ENCODE data around the gene ABHD4.

The ABHD4 gene

DNA sequence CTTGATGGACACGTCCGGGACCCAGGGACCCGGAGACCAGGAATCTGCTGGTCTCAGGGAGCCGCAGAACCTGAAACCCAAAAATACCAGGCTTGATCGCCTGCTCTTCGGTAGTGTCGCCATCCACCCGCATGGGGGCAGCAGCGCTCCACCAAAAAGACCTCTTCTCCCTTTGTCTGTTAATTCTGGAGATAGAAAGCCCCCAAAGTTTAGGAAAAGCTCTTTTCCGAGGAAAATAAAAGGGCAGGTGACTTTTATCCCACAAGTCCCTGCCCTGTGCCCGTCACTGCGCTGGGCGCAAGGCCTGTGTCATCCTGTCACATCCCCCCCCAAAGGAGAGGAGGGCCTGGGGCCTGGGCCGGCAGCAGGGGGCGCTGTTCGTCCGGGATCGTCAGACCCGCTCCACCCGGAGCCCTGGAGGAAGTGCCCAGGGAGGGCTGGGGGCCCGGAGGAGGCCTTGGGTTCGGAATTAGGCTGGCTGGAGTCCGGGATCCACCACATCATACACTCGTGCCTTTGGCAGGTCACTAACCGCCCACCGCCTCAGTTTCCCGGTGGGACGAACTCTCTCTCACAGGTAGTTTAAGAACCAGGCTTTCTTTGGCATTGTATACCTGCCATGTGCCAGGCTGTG lies 41.0 kb upstream of the ABHD4 start:
- peak overlapping the region; percentile 95 for H2AFZ ChIP-seq (ENCODE audit: low read length)
- H3K4ac ChIP-seq (ENCODE audit: low read length): peak overlapping the region; percentile 91
- peak overlapping the region; percentile 71 for H2BK5ac ChIP-seq (ENCODE audit: low read length)
- H3K36me3 ChIP-seq (replicated peaks in 1 of 2; ENCODE audit: control insufficient read depth in 2 of 2, insufficient read depth in 2 of 2, low read length in 2 of 2): no peaks in the 10 kb centered on the region
- peaks cover 8 to 27% of the 10 kb centered on the region in 2 donors for H3K4me1 ChIP-seq (ENCODE audit: control insufficient read depth in 2 of 2, insufficient read depth in 1 of 2, low read depth in 1 of 2, low read length in 2 of 2)
- peak overlapping the region; percentile 33 for H3K9ac ChIP-seq (ENCODE audit: low read depth, low read length, poor library complexity)
- no peaks in the 10 kb centered on the region for H3K27me3 ChIP-seq (ENCODE audit: control insufficient read depth in 3 of 3, insufficient read depth in 3 of 3, low read depth in 1 of 3, low read length in 3 of 3)
- peak overlapping the region; percentile 91 for H3K18ac ChIP-seq (ENCODE audit: low read length)
- peak overlapping the region; percentile 50 for H3K27ac ChIP-seq (replicated peaks; ENCODE audit: low read length)
- no peak overlapping the region for H3K23ac ChIP-seq (ENCODE audit: low read depth, low read length, poor library complexity)
- no peak overlapping the region for H3K4me3 ChIP-seq (ENCODE audit: low read length in 2 of 2)
- WGBS, 2 donors (ENCODE audit: extremely low coverage in 2 of 2, insufficient read length in 2 of 2, insufficient replicate concordance in 1 of 2): no CpG with 5 or more reads among the region's 28 CpGs
- peak overlapping the region; percentile 42 for H3K4me2 ChIP-seq (ENCODE audit: insufficient read depth, low read length, poor library complexity, severe bottlenecking)
- peak overlapping the region; percentile 93 for H2BK12ac ChIP-seq (ENCODE audit: low read length)
- peak overlapping the region; percentile 60 for H4K91ac ChIP-seq (ENCODE audit: low read depth, low read length, poor library complexity)
- no peaks in the 10 kb centered on the region for H3K9me3 ChIP-seq (replicated peaks in 1 of 2; ENCODE audit: control insufficient read depth in 2 of 2, insufficient read depth in 1 of 2, low read depth in 1 of 2, low read length in 2 of 2)
- H2BK120ac ChIP-seq (ENCODE audit: low read depth, low read length): peak overlapping the region; percentile 87
- DNase-seq (ENCODE audit: low spot score): peak; percentile 74
- H3K79me1 ChIP-seq (ENCODE audit: low read depth, low read length): peaks cover 3% of the 10 kb centered on the region
- H2AK5ac ChIP-seq (ENCODE audit: low read depth, low read length): peak overlapping the region; percentile 99
- H4K8ac ChIP-seq (ENCODE audit: low read depth, low read length): no peak overlapping the region
- peak overlapping the region; percentile 62 for H2BK15ac ChIP-seq (ENCODE audit: low read length)
- H3K14ac ChIP-seq (ENCODE audit: low read length): no peak overlapping the region

GRCh38 chr14:22557846-22558220 lies 40.3 kb upstream of the ABHD4 start:
- H2BK5ac ChIP-seq (ENCODE audit: low read length): peak overlapping the region; percentile 59
- no peak overlapping the region for H3K18ac ChIP-seq (ENCODE audit: low read length)
- no peak overlapping the region for H3K4me3 ChIP-seq (ENCODE audit: low read length in 2 of 2)
- H2BK12ac ChIP-seq (ENCODE audit: low read length): no peak overlapping the region
- H3K4me1 ChIP-seq (ENCODE audit: control insufficient read depth in 2 of 2, insufficient read depth in 1 of 2, low read depth in 1 of 2, low read length in 2 of 2): peaks cover 8 to 27% of the 10 kb centered on the region in 2 donors
- H3K14ac ChIP-seq (ENCODE audit: low read length): no peak overlapping the region
- H3K27me3 ChIP-seq (ENCODE audit: control insufficient read depth in 3 of 3, insufficient read depth in 3 of 3, low read depth in 1 of 3, low read length in 3 of 3): no peaks in the 10 kb centered on the region
- H3K23ac ChIP-seq (ENCODE audit: low read depth, low read length, poor library complexity): no peak overlapping the region
- peaks cover 3% of the 10 kb centered on the region for H3K79me1 ChIP-seq (ENCODE audit: low read depth, low read length)
- H2BK15ac ChIP-seq (ENCODE audit: low read length): no peak overlapping the region
- peaks cover 0 to 2% of the 10 kb centered on the region in 2 donors for H3K36me3 ChIP-seq (replicated peaks in 1 of 2; ENCODE audit: control insufficient read depth in 2 of 2, insufficient read depth in 2 of 2, low read length in 2 of 2)
- no CpG with 5 or more reads among the region's 1 CpG for WGBS, 2 donors (ENCODE audit: extremely low coverage in 2 of 2, insufficient read length in 2 of 2, insufficient replicate concordance in 1 of 2)
- no peak for DNase-seq (ENCODE audit: low spot score)
- H3K9ac ChIP-seq (ENCODE audit: low read depth, low read length, poor library complexity): no peak overlapping the region
- peak overlapping the region; percentile 38 for H4K91ac ChIP-seq (ENCODE audit: low read depth, low read length, poor library complexity)
- no peak overlapping the region for H3K27ac ChIP-seq (replicated peaks; ENCODE audit: low read length)
- no peak overlapping the region for H3K4ac ChIP-seq (ENCODE audit: low read length)
- H2AK5ac ChIP-seq (ENCODE audit: low read depth, low read length): peak overlapping the region; percentile 72
- no peak overlapping the region for H4K8ac ChIP-seq (ENCODE audit: low read depth, low read length)
- H2AFZ ChIP-seq (ENCODE audit: low read length): no peak overlapping the region
- H3K4me2 ChIP-seq (ENCODE audit: insufficient read depth, low read length, poor library complexity, severe bottlenecking): no peak overlapping the region
- H3K9me3 ChIP-seq (replicated peaks in 1 of 2; ENCODE audit: control insufficient read depth in 2 of 2, insufficient read depth in 1 of 2, low read depth in 1 of 2, low read length in 2 of 2): no peaks in the 10 kb centered on the region
- no peak overlapping the region for H2BK120ac ChIP-seq (ENCODE audit: low read depth, low read length)

- peak overlapping the region; percentile 64 for H2BK120ac ChIP-seq (ENCODE audit: low read depth, low read length)
- H3K23ac ChIP-seq (ENCODE audit: low read depth, low read length, poor library complexity): no peak overlapping the region
- H3K4ac ChIP-seq (ENCODE audit: low read length): no peak overlapping the region
- peaks cover 8 to 27% of the 10 kb centered on the region in 2 donors for H3K4me1 ChIP-seq (ENCODE audit: control insufficient read depth in 2 of 2, insufficient read depth in 1 of 2, low read depth in 1 of 2, low read length in 2 of 2)
- no peak overlapping the region for H3K9ac ChIP-seq (ENCODE audit: low read depth, low read length, poor library complexity)
- no peak overlapping the region for H3K4me3 ChIP-seq (ENCODE audit: low read length in 2 of 2)
- DNase-seq (ENCODE audit: low spot score): no peak
- peak overlapping the region; percentile 59 for H2BK5ac ChIP-seq (ENCODE audit: low read length)
- H2BK15ac ChIP-seq (ENCODE audit: low read length): peak overlapping the region; percentile 72
- H3K79me1 ChIP-seq (ENCODE audit: low read depth, low read length): peaks cover 3% of the 10 kb centered on the region
- no peaks in the 10 kb centered on the region for H3K9me3 ChIP-seq (replicated peaks in 1 of 2; ENCODE audit: control insufficient read depth in 2 of 2, insufficient read depth in 1 of 2, low read depth in 1 of 2, low read length in 2 of 2)
- H2AFZ ChIP-seq (ENCODE audit: low read length): no peak overlapping the region
- no peaks in the 10 kb centered on the region for H3K27me3 ChIP-seq (ENCODE audit: control insufficient read depth in 3 of 3, insufficient read depth in 3 of 3, low read depth in 1 of 3, low read length in 3 of 3)
- H3K36me3 ChIP-seq (replicated peaks in 1 of 2; ENCODE audit: control insufficient read depth in 2 of 2, insufficient read depth in 2 of 2, low read length in 2 of 2): peaks cover 0 to 5% of the 10 kb centered on the region in 2 donors
- no peak overlapping the region for H3K14ac ChIP-seq (ENCODE audit: low read length)
- WGBS, 2 donors (ENCODE audit: extremely low coverage in 2 of 2, insufficient read length in 2 of 2, insufficient replicate concordance in 1 of 2): no CpG with 5 or more reads among the region's 25 CpGs
- H4K8ac ChIP-seq (ENCODE audit: low read depth, low read length): peak overlapping the region; percentile 25
- no peak overlapping the region for H3K27ac ChIP-seq (replicated peaks; ENCODE audit: low read length)
- H3K4me2 ChIP-seq (ENCODE audit: insufficient read depth, low read length, poor library complexity, severe bottlenecking): no peak overlapping the region
- H4K91ac ChIP-seq (ENCODE audit: low read depth, low read length, poor library complexity): peak overlapping the region; percentile 38
- H2AK5ac ChIP-seq (ENCODE audit: low read depth, low read length): peak overlapping the region; percentile 72
- peak overlapping the region; percentile 83 for H3K18ac ChIP-seq (ENCODE audit: low read length)
- H2BK12ac ChIP-seq (ENCODE audit: low read length): no peak overlapping the region
These were observed 39.7 kb upstream of the ABHD4 start for GRCh38 chr14:22558221-22558913.

GRCh38 chr14:22559041-22559440 lies 39.1 kb upstream of the ABHD4 start:
- Histone ChIP-seq H3K4me3 (ENCODE audit: low read length in 2 of 2) (no peak overlapping the region), H3K27ac (replicated peaks; ENCODE audit: low read length) (no peak overlapping the region), H3K4me2 (ENCODE audit: insufficient read depth, low read length, poor library complexity, severe bottlenecking) (no peak overlapping the region), H3K18ac (ENCODE audit: low read length) (no peak overlapping the region), H3K9me3 (replicated peaks in 1 of 2; ENCODE audit: control insufficient read depth in 2 of 2, insufficient read depth in 1 of 2, low read depth in 1 of 2, low read length in 2 of 2) (no peaks in the 10 kb centered on the region), H2AK5ac (ENCODE audit: low read depth, low read length) (no peak overlapping the region), H3K14ac (ENCODE audit: low read length) (no peak overlapping the region), H4K8ac (ENCODE audit: low read depth, low read length) (no peak overlapping the region), H3K9ac (ENCODE audit: low read depth, low read length, poor library complexity) (no peak overlapping the region), H4K91ac (ENCODE audit: low read depth, low read length, poor library complexity) (no peak overlapping the region), H2BK5ac (ENCODE audit: low read length) (no peak overlapping the region), H3K79me1 (ENCODE audit: low read depth, low read length) (peaks cover 3% of the 10 kb centered on the region), H2AFZ (ENCODE audit: low read length) (no peak overlapping the region), H3K4ac (ENCODE audit: low read length) (no peak overlapping the region), H2BK15ac (ENCODE audit: low read length) (no peak overlapping the region), H3K36me3 (replicated peaks in 1 of 2; ENCODE audit: control insufficient read depth in 2 of 2, insufficient read depth in 2 of 2, low read length in 2 of 2) (peaks cover 1 to 11% of the 10 kb centered on the region in 2 donors), H3K27me3 (ENCODE audit: control insufficient read depth in 3 of 3, insufficient read depth in 3 of 3, low read depth in 1 of 3, low read length in 3 of 3) (no peaks in the 10 kb centered on the region), H2BK12ac (ENCODE audit: low read length) (no peak overlapping the region), H3K23ac (ENCODE audit: low read depth, low read length, poor library complexity) (no peak overlapping the region), H2BK120ac (ENCODE audit: low read depth, low read length) (no peak overlapping the region), H3K4me1 (ENCODE audit: control insufficient read depth in 2 of 2, insufficient read depth in 1 of 2, low read depth in 1 of 2, low read length in 2 of 2) (peaks cover 8 to 27% of the 10 kb centered on the region in 2 donors)
- no CpG with 5 or more reads among the region's 1 CpG for WGBS, 2 donors (ENCODE audit: extremely low coverage in 2 of 2, insufficient read length in 2 of 2, insufficient replicate concordance in 1 of 2)
- DNase-seq (ENCODE audit: low spot score): no peak

All from neuronal stem cell (in vitro differentiated cells).